PFSK-1 (cell line): ENCODE measurements around the gene GSG1L.

Experiments
- POLR2AphosphoS5 ChIP-seq: IDR thresholded peaks from 2 replicates; pipeline ENCODE4 v1.6.1; 2012; ENCODE audit warnings: low read depth, mild to moderate bottlenecking, control low read depth, low read length, moderate library complexity
- TF ChIP-seq, protein P1 (sequence below), 2 experiments: IDR thresholded peaks; 2 replicates each; pipeline versions ENCODE4 v1.6.1 to v1.8.0; 2011 to 2012; ENCODE audit warnings: low read depth in 2 of 2, low read length in 2 of 2, control low read depth in 1 of 2, inconsistent platforms in 1 of 2, mild to moderate bottlenecking in 1 of 2, moderate library complexity in 1 of 2; ENCODE audit not compliant: insufficient read depth in 1 of 2

DNA sequence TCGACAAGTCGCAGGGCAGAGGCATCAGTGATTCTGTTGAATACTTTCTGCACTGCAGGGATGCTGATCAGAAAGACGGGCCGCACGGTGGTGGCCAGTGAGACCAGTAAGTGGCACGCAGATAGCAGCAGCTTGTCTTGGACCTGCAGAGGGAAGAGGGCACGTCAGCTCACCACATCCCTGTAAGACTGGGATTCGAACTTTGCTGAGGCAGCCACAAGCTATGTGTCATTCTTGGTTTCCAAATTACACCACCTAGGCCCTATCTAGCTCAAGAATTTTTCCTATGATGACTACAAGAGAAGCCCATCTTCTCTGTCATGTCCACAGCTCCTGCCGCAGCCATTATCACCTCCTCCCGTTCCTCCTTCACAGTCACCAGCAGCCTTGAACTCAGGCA lies 49.4 kb upstream of the GSG1L start:
- TF ChIP-seq, protein P1, sequence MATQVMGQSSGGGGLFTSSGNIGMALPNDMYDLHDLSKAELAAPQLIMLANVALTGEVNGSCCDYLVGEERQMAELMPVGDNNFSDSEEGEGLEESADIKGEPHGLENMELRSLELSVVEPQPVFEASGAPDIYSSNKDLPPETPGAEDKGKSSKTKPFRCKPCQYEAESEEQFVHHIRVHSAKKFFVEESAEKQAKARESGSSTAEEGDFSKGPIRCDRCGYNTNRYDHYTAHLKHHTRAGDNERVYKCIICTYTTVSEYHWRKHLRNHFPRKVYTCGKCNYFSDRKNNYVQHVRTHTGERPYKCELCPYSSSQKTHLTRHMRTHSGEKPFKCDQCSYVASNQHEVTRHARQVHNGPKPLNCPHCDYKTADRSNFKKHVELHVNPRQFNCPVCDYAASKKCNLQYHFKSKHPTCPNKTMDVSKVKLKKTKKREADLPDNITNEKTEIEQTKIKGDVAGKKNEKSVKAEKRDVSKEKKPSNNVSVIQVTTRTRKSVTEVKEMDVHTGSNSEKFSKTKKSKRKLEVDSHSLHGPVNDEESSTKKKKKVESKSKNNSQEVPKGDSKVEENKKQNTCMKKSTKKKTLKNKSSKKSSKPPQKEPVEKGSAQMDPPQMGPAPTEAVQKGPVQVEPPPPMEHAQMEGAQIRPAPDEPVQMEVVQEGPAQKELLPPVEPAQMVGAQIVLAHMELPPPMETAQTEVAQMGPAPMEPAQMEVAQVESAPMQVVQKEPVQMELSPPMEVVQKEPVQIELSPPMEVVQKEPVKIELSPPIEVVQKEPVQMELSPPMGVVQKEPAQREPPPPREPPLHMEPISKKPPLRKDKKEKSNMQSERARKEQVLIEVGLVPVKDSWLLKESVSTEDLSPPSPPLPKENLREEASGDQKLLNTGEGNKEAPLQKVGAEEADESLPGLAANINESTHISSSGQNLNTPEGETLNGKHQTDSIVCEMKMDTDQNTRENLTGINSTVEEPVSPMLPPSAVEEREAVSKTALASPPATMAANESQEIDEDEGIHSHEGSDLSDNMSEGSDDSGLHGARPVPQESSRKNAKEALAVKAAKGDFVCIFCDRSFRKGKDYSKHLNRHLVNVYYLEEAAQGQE (IDR thresholded peaks at IDR 0.05; ENCODE audit: insufficient read depth in 1 of 2, low read depth in 2 of 2, low read length in 2 of 2): no peak
- no peak for TF ChIP-seq POLR2AphosphoS5
